Measurements from ENCODE around the gene RPS19.

Gene RPS19

DNA sequence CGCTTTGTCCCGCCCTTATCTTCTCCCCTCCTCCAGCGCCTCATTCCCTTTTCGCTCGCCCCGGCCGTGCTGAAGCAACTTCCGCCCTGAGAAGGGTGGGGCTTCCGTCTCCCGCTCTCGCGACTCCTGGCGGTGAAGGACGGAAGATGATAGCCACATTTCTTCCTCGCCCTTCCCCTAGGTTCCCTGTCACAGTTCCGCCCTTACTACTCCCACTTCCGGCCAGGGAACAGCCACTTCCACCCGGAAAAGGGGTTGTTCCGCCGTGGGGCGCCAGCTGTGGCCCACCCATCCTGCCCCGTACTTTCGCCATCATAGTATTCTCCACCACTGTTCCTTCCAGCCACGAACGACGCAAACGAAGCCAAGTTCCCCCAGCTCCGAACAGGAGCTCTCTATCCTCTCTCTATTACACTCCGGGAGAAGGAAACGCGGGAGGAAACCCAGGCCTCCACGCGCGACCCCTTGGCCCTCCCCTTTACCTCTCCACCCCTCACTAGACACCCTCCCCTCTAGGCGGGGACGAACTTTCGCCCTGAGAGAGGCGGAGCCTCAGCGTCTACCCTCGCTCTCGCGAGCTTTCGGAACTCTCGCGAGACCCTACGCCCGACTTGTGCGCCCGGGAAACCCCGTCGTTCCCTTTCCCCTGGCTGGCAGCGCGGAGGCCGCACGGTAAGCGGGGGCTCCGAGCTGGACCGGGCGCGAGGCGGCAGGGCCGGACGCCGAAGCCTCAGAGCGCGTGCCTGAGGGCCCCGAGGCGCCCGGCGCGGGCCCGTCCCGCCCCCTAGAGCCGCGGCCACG, at the start of gene RPS19:
Gene RPS19 (plus strand): TSS at position 638 of the 801 bp plus-strand sequence. CDS start 520 bp downstream, outside the sequence.
- peak; percentile 96 for DNase-seq

DNA sequence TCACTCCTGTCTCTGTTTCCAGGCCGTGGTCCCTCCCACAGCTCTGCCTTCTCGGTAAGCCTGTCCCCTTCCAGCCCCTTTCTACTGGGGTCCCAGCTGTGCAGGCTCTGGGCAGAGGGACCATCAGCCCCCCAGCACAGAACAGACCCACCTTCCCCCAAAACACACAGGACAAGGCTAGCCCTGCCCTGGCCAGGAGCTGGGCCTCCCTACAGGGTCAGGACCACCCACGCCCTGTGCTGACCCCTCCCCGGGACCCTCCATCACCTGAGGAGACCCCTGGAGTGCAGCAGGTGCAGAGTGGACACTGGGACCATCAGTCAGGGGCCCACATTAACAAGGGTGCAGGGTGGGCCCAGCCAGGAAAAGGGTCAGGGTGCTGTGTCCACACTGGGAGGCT, 49.8 kb upstream of the RPS19 start:
- no peak for DNase-seq

DNA sequence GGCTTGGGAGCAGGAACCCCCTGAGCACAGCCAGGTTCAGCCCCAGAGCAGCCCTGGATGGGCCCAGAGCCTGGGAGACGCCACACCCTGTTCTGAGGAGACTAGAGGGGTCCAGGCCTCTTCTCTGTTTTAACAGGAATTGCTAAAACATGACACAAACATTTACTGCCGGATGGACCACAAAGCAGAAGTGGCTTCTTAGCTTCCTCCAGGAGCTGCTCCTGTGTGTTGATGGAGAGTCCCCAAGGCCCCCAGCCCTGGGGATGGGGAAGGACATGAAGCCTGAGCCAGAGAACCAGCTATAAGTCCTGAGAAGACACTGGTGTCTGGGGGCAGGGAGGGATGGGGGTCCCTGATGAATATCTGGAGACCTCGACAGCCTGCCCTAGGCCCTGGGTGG, 49.0 kb upstream of the RPS19 start:
- no peak for DNase-seq

DNA sequence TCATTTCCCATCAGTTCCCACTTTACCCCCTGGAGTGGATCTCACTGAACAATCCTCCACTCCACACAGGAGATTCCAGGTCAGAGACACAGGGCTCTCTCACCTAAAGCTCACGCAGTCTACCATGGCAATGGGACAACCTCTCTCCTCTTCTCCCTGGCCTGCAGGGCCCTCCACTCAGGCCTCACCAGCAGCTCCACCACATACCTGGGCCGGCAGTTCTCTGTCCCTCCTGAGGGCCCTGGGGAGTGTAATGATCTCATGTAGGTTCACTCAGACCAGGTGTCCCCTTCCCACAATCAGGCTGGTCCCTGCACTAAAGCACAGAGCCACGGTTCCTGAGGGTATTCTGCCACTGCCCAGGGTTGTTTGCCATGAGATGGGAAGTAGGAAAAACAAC, 48.1 kb upstream of the RPS19 start:
- DNase-seq, result no peak

DNA sequence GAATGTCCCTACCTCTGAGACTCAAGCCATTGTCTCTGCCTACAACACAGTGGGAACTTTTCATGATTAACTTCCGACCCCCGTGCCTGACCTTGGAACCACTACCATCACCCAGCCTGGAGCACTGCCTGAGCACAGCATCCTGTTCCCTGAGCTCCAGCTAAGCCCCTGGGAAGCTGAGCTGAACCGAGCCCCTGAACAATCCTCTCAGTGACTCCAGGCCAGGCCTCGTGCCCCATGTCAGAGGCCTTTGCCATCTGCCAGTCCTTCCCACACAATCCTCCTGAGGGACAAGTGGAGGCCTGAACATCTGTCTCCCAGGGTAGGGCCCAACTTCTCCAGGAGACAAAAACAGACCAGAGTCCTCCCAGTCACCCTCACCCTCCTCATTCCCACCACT, 46.1 kb upstream of the RPS19 start:
- DNase-seq, result no peak

DNA sequence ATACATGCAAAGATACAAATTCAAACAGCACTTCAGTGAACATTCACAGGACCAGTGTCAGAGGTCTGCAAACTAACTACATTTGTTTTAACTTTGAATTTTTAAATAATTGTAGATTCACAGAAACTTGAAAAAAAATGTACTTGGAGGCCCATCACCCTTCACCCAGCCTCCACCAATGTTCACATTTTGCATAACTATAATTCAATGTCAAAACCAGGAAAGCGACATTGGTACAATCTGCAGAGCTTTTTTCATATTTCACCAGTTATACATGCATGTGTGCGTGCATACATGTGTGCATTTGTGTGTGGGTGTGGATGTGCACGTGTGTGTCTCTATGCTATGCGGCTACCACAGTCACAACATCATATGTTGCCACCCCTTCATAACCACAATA, 44.8 kb upstream of the RPS19 start:
- no peak for DNase-seq

DNA sequence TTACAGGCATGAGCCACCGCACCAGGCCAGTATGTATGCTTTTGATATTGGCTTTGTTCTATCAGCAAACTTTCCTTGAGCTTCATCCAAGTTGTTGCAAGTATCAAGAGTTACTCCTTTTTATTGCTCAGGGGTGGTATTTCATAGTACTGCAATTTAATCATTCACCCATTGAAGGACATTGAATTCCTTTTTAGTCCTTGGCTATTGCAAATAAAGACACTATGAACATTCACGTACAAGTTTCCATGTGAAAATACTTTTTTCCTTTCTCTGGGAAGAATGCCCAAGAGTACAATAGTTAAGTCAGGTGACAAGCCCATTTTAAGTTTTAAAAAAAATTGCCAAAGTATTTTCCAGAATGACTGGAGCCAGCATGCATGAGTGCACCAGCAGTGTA, 43.3 kb upstream of the RPS19 start:
- DNase-seq, result no peak

DNA sequence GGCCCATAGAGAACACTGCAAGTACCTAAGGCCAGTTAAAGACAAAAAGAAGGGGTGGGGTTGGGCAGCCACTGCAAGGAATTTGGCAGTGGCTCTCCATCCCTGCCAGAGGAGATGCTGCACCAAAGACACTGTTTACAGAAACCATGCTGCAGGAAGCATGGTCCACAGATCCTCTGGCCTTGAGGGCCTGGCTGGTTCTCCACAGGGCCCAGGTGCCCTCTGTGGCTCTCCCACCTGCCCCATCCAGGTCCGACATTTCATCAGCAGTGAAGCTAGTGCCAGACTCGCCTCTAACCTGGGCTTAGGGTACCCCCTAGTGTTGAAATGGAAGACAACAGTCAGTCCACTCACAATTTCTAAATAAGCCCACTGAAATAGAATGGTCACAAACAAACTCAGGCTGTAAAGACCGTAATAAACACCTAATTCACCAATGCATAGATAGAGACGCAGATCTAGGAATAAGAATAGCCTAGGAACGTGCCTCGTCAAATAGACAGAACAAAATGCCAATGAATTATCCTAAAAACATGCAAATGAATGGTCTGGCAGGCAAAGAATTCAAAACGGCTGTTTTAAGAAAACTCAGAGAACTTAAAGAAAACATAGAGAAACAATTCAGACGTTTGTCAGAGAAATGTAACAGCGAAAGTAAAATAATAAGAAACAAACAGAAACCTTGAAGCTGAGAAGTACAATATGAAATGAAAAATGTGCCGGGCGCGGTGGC, 38.9 kb upstream of the RPS19 start:
- peak; percentile 77 for DNase-seq

DNA sequence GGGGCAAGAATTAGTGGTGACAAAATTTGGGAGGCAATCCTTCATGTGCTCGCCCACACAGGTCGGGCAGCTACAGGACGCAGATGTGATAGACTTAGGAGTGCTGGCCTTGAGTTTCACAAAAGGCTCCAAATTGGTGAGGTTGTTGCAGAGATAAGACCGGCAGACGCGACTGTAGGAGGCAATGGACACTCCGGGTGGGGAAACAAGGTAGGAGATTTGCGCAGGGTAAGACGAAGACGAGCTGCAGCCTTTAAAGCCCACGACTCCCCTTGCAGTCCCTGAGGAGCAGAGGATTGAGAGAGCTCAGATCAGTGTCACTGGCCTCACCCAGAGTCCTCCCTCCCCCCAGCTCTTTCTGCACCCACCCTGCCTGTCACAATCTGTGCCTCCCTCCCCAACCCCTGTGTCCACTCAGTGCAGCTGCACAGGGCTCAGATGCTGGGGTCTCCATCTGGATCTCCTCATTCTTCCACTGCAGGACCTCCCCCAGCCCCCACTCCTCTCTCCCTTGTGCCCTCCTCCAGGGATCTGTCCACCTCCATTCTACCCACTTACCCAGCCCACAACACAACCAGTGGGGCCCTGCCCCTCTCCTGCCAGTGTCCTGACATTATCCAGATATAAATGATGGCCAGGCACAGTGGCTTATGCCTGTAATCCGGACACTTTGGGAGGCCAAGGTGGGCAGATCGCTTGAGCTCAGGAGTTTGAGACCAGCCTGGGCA, 21.9 kb upstream of the RPS19 start:
- DNase-seq, result no peak

DNA sequence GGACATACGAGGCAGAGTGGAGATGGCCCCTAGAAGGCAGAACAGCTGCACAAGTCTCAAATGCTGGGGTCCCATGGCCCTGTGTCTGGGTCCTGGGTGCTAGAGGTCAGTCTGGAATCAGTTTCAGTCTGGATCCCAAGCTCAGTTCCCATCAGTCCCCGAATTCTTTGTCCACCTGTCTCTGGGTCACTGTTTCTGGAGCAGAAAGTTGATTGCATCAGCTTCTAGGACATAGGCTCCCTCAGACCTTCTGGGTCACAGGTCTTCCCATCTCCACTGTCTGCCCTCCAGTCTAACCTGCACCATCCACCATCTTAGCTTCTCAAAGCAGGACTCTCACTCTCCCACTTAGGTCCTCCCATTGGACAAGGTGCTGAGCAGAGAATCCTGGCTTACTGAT, 20.8 kb upstream of the RPS19 start:
- DNase-seq, result no peak

DNA sequence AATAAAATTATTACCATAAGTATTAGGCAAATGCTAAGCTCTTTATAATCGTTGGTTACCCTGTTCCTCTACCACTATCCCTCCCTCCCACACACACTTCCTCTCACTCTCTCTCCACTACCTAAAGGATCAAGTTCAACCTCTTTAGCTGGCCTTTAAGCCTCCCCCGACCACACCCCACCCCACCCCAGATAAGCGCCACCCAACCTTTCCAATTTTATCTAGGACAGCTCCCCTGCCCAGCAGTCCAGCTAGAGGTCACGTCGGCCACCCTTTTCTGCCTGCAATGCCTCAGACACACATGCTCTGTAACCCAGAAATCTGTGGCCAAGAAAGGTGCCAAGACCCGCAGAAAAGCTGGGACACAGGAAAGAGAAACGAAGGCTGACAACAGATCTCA, 16.7 kb upstream of the RPS19 start:
- DNase-seq, result no peak

DNA sequence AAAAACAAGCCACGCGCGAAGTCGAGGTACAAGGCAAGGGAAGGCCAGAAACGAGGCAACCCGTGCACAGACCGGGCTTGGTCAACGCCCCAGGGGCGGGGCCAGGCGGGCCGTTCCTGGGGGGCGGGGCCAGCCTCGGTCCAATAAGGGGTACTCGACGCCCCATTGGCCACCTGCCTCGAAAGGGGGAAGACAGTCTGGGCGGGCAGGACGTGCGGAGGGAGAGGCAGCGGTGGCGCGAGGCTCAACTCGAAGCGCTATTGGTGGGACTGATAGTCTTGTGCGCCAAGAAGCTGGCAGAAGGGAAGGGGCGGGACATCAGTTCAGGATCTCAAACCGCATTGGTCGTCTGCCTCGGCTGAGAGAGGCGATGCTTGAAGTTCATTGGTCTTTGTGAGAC, 15.5 kb upstream of the RPS19 start, which contains the start of gene LYPD4:
Gene LYPD4 (minus strand): TSS at position 83 of the 400 bp plus-strand sequence. CDS start 5,398 bp downstream, outside the sequence.
- DNase-seq, result no peak

DNA sequence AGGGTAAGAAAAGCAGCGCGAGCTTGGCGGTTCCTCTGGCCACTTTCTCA, 15.2 kb upstream of the RPS19 start, which contains the start of gene DMRTC2:
Gene DMRTC2 (plus strand): TSS at position 42 of the 50 bp plus-strand sequence. CDS start 2,387 bp downstream, outside the sequence.
- no peak for DNase-seq

DNA sequence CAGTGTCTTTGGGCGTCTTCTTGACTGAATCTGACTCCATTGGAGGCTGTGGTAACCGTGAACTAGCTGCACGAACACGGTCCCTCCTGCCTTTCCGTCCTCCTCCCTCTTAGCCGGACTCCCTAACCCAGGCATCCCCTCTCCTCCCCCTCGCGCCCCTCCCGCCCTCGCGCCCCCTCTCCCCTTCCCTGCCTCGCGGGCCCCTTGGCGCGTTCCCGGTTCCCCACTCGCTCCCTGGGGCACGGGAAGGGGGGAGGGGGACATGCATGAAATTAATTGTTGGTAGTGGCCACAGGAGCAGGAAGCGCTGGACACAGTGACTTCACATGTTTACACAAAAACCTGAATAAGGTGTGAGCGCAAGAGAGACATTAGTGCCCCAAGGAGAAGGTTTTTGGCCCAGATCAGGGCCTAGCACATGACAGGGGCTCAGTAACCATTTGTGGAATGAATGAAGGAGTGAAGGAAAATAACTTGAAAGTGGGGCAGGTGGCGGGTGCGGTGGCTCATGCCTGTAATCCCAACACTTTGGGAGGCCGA, 14.9 kb upstream of the RPS19 start:
- DNase-seq, result no peak

DNA sequence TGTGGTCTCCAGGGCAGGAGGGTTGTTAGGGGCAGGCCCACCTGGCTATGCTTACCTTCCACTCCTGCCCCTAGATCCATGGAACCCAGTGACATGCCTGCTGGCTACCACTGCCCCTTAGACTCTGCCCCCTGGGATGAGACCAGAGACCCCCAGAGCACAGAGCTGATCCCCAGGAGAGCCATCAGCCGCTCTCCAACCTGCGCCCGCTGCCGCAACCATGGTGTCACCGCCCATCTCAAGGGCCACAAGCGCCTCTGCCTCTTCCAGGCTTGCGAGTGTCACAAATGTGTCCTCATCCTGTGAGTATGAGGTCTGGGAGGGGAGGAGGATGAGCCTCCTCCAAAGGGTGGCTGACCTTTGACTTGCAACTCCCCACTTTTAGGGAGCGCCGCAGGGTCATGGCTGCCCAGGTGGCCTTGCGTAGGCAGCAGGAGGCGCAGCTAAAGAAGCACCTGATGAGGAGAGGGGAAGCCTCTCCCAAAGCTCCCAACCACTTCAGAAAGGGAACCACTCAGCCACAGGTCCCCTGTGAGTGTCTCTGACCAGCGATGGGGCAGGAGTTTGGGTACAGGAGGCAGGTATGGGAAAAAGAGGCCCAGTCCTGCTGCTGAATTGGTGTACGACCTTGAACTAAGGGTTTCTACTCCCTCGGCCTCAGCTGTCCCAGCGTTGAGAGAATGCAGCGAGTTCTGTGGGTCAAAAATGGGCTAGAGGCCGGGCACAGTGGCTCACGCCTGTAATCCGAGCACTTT, 12.5 kb upstream of the RPS19 start:
- DNase-seq, result no peak

DNA sequence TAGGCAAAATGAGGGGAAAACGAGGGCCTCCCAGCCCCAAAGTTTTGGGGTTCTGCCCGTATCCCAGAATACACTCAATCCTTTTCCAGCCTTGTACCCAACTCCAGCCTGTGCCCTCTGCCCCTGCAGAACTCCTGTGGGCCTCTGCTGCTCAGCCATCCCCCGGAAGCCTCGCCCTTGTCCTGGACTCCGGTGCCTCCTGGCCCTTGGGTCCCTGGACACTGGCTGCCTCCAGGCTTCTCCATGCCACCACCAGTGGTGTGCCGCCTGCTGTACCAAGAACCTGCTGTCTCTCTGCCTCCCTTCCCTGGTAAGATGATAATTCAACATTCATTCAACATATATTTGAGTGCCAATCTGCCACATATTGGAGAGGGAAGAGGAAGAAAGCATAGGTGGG, 11.4 kb upstream of the RPS19 start:
- no peak for DNase-seq

DNA sequence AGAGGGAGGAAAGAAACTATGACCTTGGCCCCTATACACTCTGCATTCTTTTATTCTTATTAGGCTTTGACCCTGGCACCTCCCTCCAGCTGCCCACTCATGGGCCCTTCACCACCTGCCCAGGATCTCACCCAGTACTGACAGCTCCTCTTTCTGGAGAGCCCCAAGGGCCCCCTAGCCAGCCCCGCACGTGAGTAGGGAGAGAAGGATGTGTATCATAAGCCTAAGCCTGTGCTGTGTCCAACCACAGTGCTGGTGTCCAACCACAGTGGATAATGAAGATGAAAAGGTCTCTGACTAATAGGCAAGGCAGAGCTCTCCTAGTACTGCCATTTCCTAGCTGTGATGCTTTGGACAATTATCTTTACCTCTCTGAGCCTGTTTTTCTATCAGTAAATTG, 11.0 kb upstream of the RPS19 start:
- no peak for DNase-seq

DNA sequence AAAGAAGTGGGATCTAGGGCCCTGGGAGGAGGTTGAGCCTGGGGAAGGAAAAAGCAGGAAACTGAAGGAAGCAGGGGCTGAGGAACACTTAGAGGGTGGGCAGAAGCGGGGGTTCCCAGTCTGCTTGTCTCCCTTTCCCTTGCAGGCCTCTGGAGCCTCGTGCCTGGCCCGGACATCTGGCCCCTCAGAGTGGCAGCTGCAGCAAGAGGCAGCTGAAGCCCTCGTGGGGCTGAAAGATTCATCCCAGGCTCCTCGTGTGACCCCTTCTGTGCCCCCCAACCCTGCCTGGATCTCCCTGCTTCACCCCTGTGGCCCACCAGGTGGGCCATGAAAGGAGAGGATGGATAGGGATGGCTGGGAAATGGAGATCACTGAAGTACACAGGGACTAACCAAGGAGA, 9.7 kb upstream of the RPS19 start:
- DNase-seq, result no peak

DNA sequence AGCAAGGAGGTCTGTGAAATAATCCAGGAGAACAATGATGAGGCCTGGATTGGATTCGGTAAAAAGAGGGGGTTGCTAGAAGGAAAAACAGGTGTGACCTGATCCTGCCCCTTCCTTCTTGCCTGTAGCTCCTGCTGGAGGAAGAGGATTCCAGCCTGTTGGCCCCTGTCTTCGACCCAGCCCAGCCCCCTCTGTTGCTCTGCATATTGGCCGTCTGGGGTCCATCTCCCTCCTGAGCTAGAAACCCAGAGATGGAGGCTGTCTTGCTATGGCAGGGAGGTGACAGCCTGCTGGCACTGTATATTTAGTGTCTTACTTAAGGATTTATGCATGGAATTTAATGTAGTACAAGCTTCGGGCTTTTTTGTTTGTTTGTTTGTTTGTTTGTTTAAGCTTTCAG, 8.6 kb upstream of the RPS19 start:
- no peak for DNase-seq

DNA sequence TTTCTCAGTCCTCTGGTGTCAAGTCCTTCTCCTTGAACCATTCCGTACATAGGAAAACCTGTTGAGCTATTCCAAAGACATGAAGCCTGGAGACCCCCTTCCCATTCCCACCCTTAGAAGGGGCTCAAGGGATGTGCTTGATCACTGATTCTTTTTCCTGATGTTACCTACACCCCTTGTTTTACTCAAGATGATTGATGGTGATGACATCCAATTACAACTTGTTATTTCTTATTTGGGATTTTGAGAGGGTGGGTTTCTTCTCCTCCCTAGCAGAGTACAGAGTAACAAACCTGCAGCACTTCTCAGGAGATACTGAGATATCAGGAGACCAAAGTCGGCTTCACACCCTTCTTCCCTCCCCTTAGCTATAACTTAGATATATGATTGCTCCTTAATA, 6.7 kb upstream of the RPS19 start:
- DNase-seq, result no peak

DNA sequence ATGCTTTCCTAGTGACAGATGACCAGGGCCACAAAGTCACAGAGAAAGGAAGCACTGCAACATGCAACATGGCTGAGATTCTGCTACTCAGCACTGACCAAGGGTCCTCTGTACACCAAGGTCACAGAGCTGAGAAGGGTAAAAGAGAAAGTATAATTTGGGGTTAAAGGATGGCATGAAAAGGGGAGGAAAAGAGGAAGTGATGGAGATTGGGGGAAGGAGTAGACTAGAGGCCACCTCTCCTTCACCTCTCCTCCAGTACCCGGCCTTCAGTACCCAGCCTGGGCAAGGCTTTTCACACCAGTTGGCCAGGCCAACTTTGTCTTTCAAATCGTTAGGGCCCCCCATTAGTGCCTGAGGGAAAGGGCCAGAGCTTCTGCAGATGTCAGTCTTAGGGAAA, 6.3 kb upstream of the RPS19 start:
- DNase-seq, result no peak

DNA sequence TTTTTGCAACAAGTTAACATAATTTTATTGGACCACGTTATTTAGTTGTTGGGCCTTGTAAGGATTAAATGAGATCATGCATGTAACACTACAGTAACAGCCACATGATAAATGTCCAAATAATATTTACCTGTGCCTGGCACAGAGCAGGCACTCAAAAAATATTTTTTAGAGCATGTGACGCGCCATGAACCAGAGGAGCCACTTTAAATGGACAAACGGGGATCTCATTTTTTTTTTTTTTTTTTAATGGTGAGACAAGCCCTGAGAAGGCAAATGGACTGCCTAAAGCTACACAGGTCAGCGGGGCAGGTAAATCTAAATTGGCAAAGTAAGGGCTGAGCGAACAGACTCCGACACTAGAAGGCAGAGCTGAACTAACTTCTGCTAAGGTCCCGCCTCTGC, 840 bp upstream of the RPS19 start:
- DNase-seq, result no peak

DNA sequence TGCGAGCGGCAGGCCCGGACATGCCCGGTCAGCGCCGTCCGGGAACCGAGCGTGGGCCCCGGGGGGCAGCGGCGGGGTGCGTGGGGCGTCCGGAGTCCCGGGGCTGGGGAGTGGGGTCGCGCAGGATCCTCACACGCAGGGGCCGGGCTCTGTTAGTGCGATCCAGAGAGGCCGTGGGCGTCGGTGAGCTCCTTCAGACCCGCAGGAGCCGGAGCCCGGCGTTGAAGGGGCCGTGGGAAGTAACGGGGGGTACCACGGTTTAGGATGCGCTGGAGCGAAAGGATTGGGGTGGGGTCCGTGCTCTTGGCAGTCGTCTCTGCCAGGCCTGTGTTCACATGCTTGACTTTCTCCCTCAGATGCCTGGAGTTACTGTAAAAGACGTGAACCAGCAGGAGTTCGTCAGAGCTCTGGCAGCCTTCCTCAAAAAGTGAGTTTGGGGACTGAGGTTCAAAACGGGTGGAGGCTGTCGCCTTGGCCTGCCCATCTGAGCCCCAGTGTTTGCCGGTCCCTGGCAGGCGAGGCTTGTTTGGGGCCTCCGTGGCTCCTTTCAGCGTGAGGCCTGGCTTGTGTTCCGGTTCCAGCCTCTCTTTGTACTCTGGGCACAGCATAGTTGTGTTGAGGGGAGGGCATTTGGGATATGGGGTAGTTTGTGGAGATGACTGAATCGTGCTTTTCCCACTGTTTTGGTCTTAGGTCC, 512 bp downstream of the RPS19 start:
- no peak for DNase-seq
